ENCODE measurements around the gene ARL15.

Gene ARL15

DNA sequence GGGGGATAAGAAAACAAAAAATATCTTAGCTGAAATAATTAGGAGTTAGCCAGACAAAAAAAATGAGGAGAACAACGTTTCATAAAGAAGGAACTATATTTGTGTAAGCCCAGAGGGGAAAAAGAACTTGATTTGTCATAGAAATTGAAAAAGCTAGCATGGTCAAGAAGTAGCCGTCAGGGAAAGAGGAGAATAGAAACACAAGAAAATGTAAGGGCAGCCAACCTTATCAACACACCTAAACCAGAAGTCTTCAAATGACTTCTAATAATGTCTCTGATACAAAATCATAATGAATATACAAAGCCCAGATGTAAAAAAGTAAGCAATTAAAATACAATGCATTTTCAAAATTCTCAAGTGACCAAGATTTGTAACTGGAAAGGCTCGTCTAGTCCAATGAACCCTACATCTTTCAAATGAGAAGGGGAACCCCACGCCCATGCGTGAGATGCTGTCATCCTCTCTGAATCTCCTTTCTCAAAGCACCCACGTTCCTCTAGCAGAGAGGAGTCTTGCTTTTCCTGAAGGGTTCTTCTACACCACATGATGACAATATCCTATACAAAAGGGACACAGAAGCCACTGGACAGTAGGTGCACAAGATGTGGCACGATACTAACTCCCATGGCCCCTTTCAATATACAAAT, 103.7 kb downstream of the ARL15 start:
- DNase-seq (ENCODE audit: low spot score) = no peak

DNA sequence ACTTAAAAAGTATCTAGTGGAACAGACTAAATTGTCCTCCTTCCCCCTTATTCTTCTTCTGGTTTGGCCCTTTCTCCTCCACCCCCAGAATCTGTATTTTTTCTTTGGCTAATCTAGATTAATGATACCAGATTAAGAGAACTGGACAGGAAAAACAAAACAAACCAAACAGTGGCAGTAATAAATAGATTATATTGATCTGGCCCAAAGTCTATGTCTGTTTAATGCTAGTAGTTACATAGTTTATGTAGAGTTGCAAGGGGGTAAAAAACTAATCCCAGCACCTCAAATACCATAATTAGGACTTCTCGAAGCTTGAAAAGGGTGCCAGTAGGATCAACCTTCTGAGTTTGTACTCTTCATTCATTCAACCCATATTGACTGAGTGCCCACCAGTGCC, 104.5 kb downstream of the ARL15 start:
- no peak for DNase-seq (ENCODE audit: low spot score)

DNA sequence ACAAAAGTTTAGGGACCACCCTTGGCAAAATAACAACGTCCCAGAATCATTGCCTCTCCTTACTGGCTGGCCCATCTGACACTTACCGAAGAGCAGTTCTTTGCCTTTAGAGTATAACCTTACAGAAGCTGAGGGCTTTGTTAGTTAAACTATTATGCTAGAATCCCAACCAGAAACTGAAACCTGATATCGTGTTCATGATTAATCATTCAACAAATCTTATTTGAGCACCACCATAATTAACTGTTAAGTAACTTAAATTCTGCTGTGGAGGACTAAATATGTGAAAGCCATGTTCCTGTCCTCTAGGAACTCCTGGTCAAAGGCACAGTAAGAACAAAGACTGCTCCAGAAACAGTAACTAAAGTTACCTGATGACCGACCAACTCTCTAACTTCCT, 104.9 kb downstream of the ARL15 start:
- no peak for DNase-seq (ENCODE audit: low spot score)

DNA sequence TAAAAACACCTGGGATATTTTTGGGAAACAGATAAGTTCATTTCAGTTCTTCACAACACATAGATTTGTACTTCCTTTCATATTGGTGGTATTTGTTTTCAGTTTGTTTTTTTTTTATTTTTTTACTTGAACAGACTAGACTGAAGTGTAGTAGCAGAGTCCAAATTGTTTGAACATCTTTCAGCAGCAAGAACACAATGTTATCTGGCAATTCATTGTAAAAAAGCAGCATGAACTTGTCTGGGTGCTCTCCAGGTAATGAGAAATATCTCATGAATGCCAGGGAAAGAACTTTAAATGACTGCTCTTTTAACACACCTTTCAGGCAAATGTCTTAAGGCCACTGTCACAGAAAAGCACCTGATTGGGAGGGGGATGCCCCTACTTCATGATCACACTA, 113.4 kb downstream of the ARL15 start:
- no peak for DNase-seq (ENCODE audit: low spot score)

DNA sequence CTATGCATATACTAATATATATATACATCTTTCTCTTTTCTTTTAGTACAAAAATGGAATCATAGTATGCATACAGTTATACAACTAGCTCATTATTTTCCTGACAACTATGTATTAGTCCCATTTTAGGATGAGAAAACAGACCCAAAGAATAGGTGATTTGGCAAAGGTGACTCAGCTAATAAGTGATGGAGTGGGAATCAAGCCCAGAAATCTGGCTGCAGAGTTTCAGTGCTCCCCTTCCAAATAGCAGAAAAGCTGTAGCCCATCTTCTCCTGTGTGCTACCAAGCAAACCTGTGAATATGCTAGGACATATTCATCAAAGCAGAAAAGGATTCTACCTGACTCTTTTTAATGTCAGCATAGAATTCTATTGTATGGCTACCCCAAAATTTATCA, 114.7 kb downstream of the ARL15 start:
- DNase-seq (ENCODE audit: low spot score) = no peak

DNA sequence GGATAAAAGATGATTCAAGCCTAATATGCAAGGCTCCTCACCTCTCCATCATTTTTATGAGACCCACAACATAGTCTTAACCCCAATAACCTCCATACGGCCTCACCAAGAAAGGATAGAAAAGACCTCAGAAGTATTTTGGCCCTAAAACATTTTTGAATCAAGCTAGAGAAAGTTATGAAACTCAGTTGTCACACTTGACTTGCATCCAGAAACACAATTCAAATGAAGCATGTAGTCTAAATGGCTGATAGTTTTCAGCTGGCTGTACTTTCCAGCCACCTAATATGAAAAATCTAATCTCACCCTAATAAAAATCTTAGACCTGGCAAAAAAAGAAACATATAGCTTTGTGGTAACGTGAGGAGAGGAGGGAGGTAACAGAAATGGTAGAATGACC, 116.1 kb downstream of the ARL15 start:
- no peak for DNase-seq (ENCODE audit: low spot score)

DNA sequence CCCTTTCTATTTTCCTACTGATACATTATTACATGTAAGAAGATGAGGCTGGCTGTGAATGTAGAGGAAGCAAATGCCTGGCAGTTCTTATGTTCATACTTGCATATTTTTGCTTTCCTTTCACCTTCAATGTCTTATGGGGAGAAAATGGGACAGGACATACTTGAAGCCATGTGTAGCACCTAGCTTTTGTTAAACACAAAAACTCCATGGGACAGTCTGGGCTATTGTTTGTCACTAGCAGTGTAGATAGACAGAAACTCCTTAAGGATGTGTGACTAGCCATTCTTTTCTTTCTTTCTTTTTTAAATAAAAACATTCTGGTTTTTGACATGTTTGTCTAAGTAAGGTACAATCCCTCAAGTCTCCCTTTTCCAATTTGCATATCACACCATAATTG, 122.7 kb downstream of the ARL15 start:
- no peak for DNase-seq (ENCODE audit: low spot score)

DNA sequence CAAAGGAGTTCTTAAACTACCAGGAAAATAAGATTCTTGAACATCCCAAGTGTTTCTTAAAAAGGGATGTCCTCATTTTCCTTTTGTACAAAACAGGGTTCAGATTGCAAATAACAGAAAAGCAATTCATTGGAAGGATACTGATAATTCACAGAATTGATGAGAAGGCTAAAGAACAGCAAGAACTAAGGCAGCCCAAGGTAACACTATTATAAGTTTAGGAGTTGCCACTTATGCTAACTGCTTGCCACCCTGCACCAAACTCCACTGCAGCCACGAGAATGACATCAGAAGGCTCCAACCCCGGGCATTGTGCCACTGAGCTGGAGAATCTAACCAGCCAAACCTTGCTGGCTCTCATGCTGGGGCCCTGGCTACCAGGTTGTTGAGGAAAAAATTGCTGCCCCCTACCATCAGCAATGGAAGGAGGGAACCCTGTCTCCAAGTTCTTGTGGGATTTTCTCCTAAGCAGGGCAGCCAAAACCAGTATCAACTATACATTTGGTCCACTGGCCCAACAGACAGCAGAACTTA, 123.4 kb downstream of the ARL15 start:
- DNase-seq (ENCODE audit: low spot score) = no peak

DNA sequence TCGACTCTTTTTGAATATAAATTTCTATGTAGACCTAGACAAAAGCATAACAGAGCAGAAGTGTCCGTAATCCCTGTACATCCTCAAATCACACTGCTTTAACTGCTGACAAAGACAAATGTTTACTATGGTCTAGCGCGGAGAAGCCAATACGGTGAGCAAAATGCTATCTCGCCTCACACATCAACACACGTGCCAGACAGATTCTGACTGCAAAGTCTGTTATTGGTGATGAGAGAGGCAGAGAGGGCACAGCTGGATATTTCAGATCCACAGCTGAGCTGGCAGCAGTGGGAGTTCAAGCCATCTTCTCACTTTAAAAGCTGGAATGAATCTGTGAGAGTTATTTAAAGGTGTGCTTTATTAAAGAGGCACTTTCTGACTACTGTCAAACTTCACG, 124.3 kb downstream of the ARL15 start:
- DNase-seq (ENCODE audit: low spot score) = no peak

DNA sequence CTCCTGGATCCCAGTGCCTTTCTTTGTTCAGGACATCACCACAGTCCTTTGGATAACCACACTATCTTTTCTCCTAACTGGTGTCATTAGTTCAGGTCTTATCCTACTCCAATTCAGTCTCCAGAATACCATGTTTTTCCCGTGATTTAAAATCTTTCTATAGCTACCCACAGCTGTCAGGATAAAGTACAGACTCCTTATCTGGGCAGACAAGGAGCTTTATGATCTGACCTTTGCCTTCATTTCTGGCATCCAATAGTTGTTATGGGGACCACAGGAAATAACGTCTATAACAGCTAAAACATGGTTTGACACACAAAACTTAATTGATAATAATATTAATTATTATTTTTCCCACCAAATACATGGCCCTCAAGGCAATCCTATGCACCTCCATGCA, 125.6 kb downstream of the ARL15 start:
- no peak for DNase-seq (ENCODE audit: low spot score)

DNA sequence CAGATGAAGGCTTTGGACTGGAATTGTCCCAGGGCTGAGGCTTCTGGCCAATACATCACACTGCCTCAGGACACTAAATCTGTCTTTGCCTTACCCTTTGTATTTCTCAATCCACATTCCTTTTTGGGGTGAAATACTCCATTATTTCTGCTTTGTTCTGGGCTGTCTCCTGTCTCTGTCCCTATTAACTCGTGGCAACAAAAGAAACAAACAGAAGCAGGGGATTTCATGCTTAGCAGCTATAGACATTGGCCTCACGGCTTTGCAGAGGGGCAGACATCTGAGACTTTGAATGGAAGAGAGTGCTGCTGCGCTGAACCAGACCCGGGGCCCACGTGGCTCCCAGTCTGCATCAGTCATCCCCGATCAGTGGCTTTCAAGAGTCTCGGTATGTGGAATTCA, 129.7 kb downstream of the ARL15 start:
- no peak for DNase-seq (ENCODE audit: low spot score)

DNA sequence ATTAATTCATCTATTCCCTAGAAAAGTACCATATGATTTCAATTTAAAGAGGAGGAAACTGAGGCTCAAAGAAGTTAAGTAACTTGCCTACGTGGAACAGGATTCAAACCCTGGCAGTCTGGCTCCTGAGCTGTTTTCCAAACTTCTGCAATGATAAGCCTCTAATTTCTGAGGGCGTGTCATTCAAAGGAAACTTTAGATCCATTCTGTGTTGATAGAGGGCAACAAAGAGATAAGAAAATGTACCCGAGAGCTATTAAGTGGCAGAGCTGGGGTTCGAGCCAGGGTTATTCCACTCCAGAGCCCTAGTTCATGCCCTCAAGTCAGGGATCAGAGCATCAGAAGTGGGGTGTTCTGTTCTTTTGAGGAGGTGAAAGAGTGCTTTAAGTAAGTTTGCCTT, 131.4 kb downstream of the ARL15 start:
- DNase-seq (ENCODE audit: low spot score) = no peak

DNA sequence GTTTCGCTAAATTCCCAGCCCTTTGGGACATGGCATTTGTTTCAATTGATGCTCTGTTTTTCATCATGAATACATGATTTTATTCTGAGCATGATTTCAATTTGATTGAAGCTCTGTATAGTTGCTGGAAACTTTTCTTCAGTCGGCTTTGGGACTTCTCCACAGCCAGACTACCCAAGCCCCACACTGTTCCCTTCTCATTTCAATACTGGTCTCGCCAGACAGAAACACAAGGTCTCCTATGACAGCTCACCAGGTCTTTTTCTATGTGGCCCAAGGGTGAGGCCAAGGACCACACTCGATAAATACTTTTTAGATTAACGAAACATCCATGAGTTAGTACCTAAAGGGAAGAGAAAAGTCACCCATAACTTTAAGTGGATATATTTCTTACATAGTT, 132.2 kb downstream of the ARL15 start:
- no peak for DNase-seq (ENCODE audit: low spot score)

DNA sequence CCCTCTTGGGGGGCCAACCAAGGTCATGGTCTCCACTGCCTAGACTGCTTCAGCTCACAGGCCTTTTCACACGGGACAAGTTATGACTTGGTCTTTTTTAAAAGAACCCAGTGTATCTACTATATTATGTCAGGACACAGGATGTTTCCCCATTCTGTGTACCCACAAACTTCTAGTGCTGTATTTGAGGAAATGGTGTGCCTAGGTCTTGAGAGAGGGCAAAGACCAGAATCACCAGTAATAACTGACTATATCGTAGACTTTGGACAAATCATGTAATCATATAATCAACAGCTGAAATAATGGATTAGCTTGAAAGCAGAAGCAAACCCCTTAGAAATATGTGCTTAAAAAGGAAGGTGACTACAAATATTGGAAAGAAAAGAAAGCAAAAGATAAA, 133.3 kb downstream of the ARL15 start:
- DNase-seq (ENCODE audit: low spot score) = no peak

DNA sequence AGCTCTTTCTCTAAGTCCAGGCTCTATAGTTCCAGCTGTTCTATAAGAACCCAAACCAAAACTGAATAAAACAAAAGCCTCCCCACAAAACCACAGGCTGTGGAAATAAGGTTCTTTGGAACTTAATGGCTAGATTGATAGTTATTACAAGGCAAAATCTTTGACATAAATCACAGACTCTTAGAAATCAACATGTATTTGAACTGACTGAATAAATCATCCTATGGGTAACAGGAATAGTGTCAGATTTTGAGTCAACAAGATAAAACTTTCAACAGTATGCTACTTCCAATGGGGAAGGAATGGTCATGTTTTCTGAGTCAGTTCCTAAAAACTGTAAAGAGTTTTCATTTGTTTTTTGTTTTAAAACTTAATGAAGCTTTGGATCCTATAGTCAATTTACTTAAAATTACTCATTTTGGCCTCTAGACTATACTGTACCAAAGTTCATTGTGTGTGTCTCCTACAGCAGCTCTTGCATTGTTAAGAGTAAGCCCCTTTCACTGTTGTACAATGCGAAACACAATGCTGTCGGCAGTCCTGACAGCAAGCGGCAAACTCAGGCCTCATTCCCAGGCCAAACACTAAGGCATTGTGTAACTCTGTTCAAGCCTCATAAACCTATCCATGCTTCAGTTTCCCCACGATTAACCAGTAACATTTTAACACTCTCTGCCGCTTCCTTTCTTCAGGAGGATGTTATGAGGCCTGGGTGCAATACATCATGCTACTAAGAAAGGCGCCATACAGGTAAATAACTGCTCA, 134.1 kb downstream of the ARL15 start:
- no peak for DNase-seq (ENCODE audit: low spot score)

DNA sequence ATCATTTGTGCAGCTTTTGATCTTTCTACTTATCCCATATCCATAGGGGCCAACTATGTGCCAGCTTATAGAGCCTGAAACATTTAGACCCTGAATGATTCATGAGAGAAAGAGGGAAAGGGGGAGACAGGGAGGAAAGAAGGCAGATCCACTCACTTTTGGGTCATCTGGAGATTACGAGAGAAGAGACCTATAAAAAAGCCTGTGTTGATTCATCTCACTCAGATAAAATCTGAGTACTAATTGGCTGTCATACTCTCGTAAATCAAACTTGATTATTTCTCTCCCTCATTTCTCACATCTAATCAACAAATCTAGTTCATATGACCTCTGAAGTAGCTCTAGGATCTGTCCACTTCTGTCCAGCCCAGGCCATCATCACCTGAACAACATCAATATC, 137.1 kb downstream of the ARL15 start:
- DNase-seq (ENCODE audit: low spot score) = no peak

DNA sequence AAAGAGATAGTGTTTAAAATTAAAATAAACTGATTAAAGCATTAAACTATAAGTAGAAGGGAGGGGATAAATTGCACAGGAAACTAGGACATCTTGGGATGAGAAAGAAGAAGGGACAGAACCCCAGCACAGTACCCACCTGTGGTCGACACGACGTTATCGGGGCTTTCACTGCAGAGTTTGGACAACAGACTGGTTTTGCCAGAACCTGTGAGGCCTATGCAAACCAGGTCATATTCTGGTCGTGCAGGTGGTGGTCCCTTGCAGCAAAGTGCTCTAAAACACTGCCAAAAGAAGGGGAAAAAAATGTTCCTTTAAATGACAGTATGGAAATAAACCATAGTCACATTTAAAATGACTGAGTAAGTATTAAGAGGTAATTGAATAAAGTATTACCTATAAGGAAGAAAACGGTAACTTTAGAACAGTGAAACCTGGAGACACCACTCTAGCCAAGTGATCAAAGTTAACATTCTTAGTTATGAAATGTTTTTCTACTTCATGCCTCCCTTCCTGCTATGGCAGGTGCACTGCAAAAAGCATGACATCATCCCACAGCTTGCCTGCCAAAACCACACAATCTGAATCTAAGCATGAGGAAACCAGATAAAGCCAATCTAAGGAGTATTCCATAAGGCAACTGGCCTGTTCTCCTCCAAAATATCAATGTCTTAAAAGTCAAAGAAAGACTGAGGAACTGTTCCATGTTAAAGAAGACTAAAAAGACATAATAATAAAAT, 138.6 kb downstream of the ARL15 start:
- no peak for DNase-seq (ENCODE audit: low spot score)

DNA sequence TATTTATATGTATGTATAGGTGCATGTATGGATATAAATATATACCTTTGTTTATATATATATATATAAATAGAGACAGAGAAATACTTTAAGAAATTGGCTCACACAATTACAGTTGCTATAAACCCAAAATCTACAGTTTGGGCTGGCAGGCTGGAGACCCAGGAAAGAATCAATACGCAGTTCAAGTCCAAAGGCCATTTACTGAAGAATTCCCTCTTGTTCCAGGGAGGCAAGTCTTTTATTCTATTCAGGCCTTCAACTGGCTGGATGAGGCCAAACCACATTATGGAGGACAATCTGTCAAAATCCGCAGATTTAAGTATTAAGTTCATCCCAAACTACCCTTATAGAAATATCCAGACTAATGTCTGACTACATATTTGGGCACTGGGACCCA, 144.7 kb downstream of the ARL15 start:
- no peak for DNase-seq (ENCODE audit: low spot score)

DNA sequence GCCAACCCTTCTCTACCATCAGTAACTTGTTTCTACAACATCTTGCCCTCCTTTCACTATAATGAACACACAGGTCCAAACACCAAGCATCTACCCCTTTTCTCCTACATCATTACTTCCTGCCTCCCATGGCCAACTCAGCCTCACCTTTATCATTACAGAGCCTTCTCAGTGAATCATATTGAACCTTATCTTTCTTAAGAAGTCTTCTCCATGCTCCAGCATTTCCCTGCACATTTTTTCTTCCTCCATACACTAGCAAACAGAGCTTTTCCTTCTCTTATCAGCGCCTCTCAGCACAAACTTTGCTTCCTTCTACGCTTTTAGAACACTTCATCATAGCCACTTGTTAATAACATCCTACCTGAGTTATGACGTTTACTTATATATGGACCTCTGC, 148.2 kb downstream of the ARL15 start:
- DNase-seq (ENCODE audit: low spot score) = no peak

DNA sequence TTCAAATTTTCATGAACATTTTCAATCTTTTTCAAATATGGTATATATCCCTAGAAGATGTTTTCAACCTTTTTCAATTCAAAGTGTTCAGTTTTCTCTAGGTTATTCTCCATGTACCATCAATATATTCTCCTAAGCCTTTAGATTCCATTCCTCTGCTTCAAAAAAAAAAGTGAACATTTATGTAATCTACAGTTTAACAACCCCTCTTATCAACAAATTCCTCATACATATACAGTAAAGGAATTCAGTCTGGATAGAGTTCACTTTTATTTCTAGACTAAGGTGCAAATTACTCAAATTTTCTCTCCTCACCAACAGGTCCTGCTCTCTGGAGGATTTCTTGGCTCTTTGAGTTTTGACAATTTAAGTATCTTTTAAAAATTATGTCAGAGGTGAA, 150.0 kb downstream of the ARL15 start:
- no peak for DNase-seq (ENCODE audit: low spot score)

DNA sequence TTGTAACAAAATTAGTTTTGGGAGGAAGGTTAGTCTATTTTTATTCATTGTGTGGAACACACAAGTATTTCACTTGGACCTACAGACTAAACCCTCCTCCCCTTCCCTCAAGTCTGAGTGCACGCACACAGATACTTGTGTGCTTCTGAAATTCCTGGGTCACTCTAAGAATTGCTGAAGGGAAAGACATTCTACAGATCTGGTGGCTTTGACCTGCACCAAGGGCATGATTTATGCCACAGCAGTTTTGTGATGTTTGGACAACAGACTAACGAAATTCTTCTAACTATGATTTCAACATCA, 150.5 kb downstream of the ARL15 start:
- DNase-seq (ENCODE audit: low spot score) = no peak

DNA sequence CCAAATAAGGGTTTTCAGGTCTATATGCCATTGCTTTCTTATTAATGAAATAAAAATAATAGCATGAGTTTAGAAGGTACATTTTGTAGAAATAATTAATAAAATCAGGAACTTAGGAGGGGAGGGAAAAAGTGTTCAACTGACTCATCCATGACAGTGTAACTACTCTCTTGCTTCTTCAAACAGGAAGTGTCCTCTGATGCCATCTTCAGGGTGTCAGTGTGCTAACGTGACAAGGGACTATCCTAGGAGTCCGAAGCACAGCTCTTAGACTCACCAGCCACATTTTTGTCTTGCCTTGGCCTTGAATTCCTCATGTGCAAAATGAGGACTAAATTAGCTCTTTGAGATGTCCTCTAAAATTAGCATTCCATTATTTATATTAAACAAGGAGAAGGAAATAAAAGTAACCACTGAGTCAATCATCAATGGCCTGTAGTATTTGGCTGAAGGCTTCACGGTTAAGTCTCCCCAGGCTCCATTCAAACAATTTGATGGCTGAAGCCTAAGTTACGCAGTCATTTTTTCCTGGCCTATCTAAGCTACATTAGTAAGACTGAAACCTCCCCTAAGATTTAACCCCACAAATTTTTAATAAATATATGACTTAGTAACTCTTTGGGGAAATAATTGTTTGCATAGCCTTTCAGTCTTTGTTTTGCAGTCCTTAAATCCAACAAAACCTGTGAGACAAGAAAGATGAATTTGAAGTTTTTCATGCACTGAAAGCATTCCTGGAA, 151.1 kb downstream of the ARL15 start:
- no peak for DNase-seq (ENCODE audit: low spot score)

DNA sequence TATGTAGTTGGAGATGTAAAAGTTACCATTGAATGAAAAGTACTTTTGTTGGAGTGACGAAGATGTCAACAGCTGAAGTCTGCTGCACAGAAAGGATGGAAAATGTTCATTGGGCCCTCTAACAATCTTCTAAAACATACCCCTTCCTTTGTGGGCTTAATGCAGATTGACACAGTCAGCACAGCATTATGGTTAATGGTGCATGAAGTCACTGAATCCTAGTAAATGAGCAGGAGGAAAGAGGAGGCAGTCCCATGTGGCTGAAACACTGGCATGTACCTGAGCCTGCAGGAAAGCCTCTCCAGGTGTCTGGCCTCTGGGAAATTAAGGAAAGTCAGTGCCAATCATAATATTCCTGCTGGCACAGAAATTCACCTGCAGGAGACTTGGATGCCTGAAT, 153.8 kb downstream of the ARL15 start:
- DNase-seq (ENCODE audit: low spot score) = no peak

All from kidney capillary endothelial cell (primary cell).